ENCODE results near the gene LRRFIP1.

Gene LRRFIP1

DNA sequence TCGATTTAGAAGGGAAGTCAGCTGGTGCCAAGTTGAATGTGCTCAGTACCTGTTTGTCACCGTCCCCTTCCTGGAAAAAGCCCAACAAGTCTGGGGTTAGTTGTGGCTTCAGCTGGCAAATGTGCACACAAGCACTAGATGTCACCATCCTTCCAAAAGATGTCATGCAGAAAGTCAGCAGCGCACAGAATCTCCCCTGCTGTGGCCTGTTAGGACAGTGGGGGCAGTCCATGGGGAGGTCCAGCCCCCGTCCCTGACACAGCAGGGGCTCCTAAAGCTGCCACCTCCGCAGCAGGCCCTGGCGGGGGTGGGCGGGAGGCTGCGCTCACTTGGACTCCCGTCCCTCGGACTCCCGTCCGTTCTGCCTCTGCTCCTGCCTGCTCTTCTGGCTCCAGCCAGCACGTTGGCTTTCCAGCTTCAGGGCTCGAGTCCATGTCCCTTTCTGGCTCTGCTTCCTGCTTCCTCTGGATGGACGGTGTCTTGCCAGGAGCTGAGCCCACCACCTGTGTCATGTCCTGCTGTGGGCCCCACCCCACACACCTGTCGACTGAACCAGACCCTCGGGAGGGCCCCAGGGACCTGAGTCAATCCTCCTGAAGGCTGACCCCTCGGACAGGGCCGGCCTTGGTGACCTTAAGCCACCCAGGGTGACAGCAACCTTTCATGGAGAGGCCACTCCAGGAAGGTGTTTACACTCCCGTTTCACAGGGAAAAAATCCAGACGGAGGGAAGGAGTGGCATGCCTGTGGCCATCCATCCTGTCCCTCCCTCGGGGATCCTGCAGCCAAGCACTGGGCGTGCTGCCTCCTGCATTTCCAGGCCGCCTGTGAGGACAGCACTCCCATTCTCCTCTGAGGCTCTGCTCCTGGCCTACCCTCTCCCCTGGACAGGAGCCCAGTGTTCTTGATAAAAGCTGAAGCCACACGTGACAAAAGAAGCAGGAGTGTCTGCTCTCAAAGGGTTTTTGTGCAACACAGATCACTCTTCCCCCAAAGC is 45.3 kb upstream of the LRRFIP1 start:
- H3K36me3 ChIP-seq (replicated peaks; ENCODE audit: low read depth, low read length), result no peaks in the 10 kb centered on the region
- no peak overlapping the region; the same call in none of the 2 replicates for H2AFZ ChIP-seq (ENCODE audit: low read depth, low read length)
- no peak overlapping the region for H3K27ac ChIP-seq (ENCODE audit: low read length)
- TF ChIP-seq, protein P1, sequence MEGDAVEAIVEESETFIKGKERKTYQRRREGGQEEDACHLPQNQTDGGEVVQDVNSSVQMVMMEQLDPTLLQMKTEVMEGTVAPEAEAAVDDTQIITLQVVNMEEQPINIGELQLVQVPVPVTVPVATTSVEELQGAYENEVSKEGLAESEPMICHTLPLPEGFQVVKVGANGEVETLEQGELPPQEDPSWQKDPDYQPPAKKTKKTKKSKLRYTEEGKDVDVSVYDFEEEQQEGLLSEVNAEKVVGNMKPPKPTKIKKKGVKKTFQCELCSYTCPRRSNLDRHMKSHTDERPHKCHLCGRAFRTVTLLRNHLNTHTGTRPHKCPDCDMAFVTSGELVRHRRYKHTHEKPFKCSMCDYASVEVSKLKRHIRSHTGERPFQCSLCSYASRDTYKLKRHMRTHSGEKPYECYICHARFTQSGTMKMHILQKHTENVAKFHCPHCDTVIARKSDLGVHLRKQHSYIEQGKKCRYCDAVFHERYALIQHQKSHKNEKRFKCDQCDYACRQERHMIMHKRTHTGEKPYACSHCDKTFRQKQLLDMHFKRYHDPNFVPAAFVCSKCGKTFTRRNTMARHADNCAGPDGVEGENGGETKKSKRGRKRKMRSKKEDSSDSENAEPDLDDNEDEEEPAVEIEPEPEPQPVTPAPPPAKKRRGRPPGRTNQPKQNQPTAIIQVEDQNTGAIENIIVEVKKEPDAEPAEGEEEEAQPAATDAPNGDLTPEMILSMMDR (IDR thresholded peaks at IDR 0.05; ENCODE audit: low read depth, low read length), result peak; percentile 51
- TF ChIP-seq EZH2phosphoT487 (IDR thresholded peaks at IDR 0.05; ENCODE audit: low read depth), result no peak
- H3K79me2 ChIP-seq (ENCODE audit: low read length), result no peaks in the 10 kb centered on the region
- H3K4me1 ChIP-seq (ENCODE audit: low read length), result 0 out of 2 replicates have a peak, but pooled peaks cover 3% of the 10 kb centered on the region
- H3K9ac ChIP-seq (ENCODE audit: low read length), result no peak overlapping the region
- 0 out of 2 replicates have a peak, but pooled peaks cover under 1% of the 10 kb centered on the region for H3K27me3 ChIP-seq (ENCODE audit: low read depth, low read length)
- H3K4me3 ChIP-seq (ENCODE audit: low read length), result no peak overlapping the region
- no peaks in the 10 kb centered on the region for H4K20me1 ChIP-seq (ENCODE audit: insufficient read depth, low read length)
- H3K4me2 ChIP-seq (ENCODE audit: low read length), result peak overlapping the region; percentile 37
- H3K9me3 ChIP-seq (ENCODE audit: insufficient read depth, low read length), result no peaks in the 10 kb centered on the region

DNA sequence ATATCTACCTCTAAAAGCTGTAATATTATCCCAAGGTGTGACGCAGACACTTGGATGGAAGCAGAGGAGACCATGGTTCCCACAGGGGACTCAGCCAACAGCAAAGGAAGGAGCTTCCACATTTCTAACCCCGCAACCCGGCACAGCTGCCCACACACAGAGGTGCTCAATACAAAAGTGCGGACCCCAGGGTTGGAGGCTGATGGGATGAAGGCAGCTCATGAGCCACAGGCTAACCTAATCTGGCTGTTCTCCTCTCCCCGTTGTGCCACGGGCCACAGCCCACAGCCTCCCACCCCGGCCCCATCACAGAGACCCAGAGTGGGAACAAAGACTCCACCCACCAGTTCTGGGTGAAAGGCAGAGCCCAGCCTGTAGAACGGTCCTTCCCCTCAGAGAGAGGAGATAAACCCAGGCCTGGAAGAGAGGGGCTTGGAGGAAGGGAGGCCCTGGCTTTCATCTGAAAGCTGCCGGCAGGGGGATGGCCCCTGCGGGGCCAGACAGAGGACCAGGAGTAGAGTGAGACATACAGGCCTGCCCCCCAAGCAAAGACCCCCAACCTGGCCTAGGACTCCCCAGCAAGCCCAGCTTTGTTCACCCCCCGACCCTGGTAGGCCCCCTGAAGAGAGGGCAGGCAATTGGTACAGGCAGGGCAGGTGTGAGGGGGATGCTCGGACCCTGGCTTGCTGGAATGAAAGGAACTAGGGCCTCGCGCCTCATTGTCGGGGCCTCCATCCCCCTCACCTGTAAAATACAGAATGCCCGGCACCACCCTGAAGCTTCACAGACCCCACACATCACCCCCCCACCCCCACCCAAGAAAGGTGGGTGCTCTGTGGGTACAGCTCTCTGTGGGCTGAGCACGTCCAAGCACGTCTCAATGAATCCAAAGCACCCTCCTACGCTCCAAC is 43.7 kb upstream of the LRRFIP1 start:
- no peak overlapping the region for H3K9ac ChIP-seq (ENCODE audit: low read length)
- no peak overlapping the region for H3K4me3 ChIP-seq (ENCODE audit: low read length)

DNA sequence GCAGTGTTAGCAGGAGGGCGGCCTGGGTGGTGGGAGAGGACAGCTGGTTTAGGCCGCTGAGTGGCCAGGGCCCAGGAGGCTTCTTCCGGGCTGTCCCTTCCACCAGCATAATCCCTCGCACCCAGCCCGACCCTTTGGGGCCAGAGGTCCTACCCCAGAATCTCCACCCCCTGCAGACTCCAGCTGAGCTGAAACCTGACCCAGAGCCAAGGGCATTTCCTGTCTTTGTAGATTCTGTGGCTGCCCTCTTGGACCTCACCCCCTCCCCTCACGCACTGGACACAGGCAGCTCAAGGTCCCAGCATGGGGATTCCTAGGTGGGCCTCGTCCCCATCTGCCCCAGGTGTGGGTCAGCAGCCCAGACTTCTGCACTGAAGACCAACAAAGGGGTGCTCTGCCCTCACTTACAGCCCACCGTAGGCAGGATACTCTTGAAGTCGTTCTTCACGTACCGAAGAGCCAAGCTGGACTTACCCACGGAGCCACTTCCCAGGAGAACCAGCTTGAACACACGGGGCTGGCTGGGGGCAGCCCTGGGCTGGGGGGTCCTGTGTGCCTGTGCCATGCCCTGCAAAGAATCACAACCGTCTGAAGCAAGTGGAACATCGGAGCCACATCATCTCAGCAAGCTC is 41.7 kb upstream of the LRRFIP1 start:
- H3K27ac ChIP-seq (ENCODE audit: low read length), result no peak overlapping the region
- no peak for TF ChIP-seq EZH2phosphoT487 (IDR thresholded peaks at IDR 0.05; ENCODE audit: low read depth)
- TF ChIP-seq, protein P1 (IDR thresholded peaks at IDR 0.05; ENCODE audit: low read depth, low read length), result no peak
- H3K9me3 ChIP-seq (ENCODE audit: insufficient read depth, low read length), result no peaks in the 10 kb centered on the region
- no peak overlapping the region for H3K4me3 ChIP-seq (ENCODE audit: low read length)
- H3K79me2 ChIP-seq (ENCODE audit: low read length), result no peaks in the 10 kb centered on the region
- no peaks in the 10 kb centered on the region for H3K36me3 ChIP-seq (replicated peaks; ENCODE audit: low read depth, low read length)
- H4K20me1 ChIP-seq (ENCODE audit: insufficient read depth, low read length), result no peaks in the 10 kb centered on the region
- 0 out of 2 replicates have a peak, but pooled peaks cover 3% of the 10 kb centered on the region for H3K4me1 ChIP-seq (ENCODE audit: low read length)
- H2AFZ ChIP-seq (ENCODE audit: low read depth, low read length), result no peak overlapping the region
- no peak overlapping the region for H3K9ac ChIP-seq (ENCODE audit: low read length)
- H3K4me2 ChIP-seq (ENCODE audit: low read length), result no peak overlapping the region
- H3K27me3 ChIP-seq (ENCODE audit: low read depth, low read length), result peaks cover 7% of the 10 kb centered on the region; the same call in 1 of the 2 replicates

More for the DNA sequence above, 43.7 kb upstream of the LRRFIP1 start:
- Histone ChIP-seq H3K27ac (ENCODE audit: low read length) (no peak overlapping the region), H3K4me2 (ENCODE audit: low read length) (no peak overlapping the region), H2AFZ (ENCODE audit: low read depth, low read length) (no peak overlapping the region), H3K27me3 (ENCODE audit: low read depth, low read length) (0 out of 2 replicates have a peak, but pooled peaks cover 3% of the 10 kb centered on the region), H3K4me1 (ENCODE audit: low read length) (0 out of 2 replicates have a peak, but pooled peaks cover 3% of the 10 kb centered on the region), H3K36me3 (replicated peaks; ENCODE audit: low read depth, low read length) (no peaks in the 10 kb centered on the region), H4K20me1 (ENCODE audit: insufficient read depth, low read length) (no peaks in the 10 kb centered on the region), H3K79me2 (ENCODE audit: low read length) (no peaks in the 10 kb centered on the region), H3K9me3 (ENCODE audit: insufficient read depth, low read length) (no peaks in the 10 kb centered on the region)
- TF ChIP-seq, protein P1 (IDR thresholded peaks at IDR 0.05; ENCODE audit: low read depth, low read length), result no peak
- TF ChIP-seq EZH2phosphoT487 (IDR thresholded peaks at IDR 0.05; ENCODE audit: low read depth), result no peak
